Renal cortex interstitium (tissue), 11 donors: ENCODE results near the gene BET1L. TPM values are rescaled to one million over a fixed set of nuclear protein-coding genes. Genes with fewer than 3 reads are reported as not detected.
"Not testable (repeated sequence)": the region's sequence is repeated elsewhere in the genome, so short reads cannot be mapped to it uniquely, and the experiment has no call there.

ENCODE experiments used
- DNase-seq, 11 donors: peaks; one replicate each; pipeline ENCODE4 v3.0.0-alpha.2; 2013; ENCODE audit warnings: low read depth in 9 of 11, low spot score in 4 of 11; ENCODE audit errors: extremely low read depth in 1 of 11
- polyA plus RNA-seq, 3 donors: library from polyadenylated mRNA; unstranded; fragments of 120-200 nt; gene quantifications; one replicate each; pipeline ENCODE4 v1.2.1, GENCODE V29; 2013; ENCODE audit not compliant: insufficient read length in 3 of 3

BET1L gene
- polyA plus RNA-seq, 3 donors: 36.1 to 47.8 (median 46.2) TPM

DNA sequence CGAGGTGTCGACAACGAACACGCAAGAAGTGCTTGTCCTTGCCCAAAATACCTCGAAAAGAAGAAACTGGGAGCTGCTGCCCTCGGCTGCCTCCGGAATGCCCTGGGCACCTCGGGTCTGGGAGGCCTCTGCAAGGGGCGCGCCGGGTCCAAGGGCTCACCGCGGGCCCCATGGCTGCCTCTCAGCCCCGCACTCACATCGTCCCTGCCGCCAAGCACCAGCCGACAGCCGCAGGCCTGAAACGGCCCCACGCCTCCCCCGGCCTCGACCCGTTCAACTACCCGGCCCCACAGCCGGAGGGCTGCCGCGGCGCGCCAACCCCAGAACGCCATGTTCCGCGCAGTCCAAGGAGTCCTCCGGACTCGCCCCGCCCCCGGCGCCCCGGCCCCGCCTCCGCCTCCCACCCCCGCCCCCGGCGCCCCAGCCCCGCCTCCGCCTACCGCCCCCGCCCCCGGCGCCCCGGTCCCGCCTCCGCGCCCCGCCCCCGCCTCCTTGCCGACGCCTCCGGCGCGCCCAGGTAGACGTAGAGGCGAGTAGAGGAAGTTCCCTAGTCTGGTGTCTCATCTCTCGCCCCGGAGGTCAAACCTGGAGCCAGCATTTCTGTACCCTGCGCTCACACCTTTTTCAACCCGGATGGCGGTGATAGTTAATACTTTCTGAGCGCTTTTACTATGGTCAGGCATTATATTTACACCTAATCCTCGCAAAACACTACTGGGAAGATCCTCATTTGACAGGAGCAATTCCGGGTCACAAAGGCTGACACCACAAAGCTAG, 29.0 kb upstream of the BET1L start, which contains the start of gene SIRT3:
Gene SIRT3 (minus strand): TSS at position 346 of the 777 bp plus-strand sequence. CDS start 14 bp downstream, at position 332.
- peak; percentile 29 to 78 (median 71) for DNase-seq

DNA sequence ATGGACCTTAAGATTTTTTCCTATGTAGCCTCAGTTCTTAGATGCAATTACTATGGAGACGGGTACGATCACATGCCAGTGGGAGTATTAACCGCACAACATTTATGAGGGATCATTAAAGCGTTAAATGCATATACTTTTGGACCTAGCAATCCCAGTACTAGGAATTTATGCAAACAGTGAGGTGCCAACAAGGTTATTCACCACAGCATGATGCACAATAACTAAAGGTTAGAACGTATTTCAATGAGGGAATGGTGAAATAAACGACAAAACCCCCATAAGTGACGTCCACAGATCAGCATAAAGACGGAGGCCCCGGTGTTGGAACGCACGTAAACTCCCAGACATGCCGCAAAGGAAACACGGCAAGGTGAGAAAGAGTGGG, 28.4 kb upstream of the BET1L start:
- DNase-seq: peak in 5 of 11 donors; percentile 8 to 42 (median 17)

DNA sequence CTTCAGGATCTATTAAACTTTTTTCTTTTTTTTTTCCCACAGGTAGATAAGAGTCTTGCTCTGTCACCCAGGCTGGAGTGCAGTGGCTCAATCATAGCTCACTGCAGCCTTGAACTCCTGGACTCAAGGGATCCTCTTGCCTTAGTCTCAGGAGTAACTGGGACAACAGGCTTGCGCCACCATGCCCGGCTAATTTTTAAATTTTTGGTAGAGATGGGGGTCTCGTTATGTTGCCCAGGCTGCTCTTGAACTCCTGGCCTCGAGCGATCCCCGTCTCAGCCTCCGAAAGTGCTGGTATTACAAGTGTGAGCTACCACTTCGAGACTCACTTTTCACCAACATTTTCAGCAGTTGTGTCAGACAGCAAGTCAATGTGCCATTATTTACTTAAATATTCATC, 28.0 kb upstream of the BET1L start:
- DNase-seq: no peak

DNA sequence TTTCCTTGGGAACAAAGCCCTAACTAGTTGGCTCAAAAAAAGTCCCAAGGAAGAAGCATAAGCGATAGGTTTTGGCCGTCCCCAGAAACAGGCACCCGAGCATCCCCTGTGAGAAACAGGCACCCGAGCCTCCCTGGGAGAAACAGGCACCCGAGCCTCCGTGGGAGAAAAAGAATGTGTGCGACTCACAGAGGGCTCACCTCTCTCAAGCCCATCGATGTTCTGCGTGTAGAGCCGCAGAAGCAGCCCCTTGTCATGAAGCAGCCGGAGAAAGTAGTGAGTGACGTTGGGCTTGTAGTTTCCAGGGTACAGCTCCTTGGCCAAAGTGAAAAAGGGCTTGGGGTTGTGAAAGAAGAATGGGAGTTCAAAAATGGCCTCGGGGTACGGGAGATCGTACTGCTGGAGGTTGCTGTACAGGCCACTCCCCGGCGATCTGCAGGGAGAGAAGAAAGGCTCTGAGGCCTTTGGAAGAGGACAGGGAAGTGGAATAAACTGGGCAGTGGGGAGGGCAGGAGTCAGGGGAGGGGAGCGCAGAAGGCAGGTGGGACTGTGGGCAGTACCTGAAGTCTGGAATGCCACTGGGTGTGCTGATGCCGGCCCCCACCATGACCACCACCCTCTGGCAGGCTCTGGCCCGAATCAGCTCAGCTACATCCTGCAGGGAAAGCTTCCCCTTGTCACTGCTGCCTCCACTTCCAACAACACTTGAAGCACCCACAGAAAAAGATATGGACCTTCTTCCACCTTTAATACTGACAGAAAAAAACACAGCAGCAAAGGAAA, 25.8 kb upstream of the BET1L start:
- DNase-seq: no peak

DNA sequence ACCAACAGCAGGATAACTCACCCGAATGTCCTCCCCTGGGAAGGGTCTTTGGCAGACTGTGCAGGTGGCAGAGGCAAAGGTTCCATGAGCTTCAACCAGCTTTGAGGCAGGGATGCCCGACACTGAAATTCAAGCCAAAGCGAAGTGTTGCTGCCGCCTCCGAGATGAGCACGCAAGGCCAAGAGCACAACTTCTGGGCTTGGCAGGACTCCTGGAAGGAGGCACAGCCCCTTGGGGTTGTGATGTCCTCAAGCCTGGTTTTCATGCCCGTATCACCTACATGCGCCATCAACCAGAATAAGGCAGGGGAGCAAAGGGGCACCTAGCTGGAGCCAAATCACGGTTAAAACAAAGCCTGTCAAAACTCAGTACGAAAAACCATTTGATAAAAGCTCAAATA, 23.2 kb upstream of the BET1L start:
- DNase-seq: no peak

DNA sequence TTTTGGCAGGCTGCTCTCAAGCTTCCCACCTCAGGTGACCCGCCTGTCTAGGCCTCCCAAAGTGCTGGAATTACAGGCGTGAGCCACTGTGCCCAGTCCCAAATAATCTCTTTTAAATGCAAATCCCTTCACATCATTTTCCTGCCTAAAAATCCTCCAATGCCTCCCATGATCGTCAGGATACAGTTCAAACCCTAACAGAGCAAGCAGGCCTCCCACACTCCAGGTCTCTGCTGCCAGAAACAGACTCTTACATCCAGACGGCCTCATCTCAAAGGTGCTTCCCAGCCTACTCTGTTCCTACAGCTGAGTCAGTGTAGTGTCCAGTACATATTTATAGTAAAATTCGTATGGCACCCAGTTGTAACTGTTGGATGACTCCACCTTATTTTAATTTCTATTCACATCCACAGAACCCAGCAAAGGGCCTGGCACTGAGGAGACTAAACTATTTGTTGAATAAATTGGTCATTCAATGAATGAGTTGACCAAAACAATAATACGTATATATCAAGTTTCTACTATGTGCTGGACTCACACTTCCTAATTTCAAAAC, 20.7 kb upstream of the BET1L start:
- DNase-seq: no peak

DNA sequence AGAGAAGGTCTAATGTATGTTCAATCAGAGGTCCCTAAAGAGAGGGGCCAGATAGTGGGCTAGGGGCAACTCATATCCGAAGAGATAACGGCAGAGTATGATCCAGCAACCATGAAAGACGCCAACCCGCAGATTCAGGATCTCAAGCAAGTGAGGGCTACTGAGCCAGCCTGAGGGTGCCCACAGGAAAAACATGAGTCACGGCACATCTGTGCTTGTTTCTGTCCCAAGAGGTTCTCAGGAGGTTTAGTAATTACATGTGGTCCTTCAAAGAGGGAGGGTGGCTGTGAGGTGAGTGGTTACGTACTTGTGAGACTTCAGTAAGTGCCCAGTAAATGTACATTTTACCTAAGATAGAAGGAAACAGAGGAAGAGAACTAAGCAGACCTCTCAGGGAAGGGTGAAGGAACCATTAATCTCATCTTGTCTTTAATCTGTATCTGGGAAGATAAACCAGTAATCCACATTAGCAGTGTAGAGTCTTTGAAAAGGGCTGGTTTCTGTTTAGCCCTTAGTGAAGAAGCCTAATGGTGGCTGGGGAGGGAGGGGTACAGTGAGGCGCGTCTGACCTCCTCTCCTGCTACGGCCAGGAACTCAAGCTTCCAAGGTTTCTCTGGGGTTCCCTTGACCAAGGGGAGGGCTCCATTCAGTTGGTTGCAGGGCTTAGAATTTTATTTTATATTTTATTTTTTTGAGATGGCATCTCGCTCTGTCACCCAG, 18.7 kb upstream of the BET1L start:
- no peak for DNase-seq

DNA sequence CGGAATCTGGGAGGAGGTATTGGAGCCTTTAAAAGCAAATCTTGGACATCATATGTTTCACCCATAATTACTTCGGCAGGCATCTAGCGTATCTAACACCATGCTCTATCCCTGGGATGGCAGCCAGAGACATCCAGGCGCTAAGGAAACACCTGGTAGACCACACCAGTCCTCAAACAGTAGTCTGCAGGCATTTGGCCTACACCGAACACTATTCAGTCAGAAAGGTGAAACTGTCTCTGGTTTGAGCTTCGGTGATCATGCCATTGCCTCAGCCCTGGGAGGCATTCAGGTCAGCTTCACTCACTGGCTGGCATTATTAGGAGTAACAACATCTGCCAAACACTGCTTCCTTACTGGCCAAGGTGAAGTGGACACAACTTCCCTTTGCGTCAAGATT, 17.2 kb upstream of the BET1L start:
- no peak for DNase-seq

DNA sequence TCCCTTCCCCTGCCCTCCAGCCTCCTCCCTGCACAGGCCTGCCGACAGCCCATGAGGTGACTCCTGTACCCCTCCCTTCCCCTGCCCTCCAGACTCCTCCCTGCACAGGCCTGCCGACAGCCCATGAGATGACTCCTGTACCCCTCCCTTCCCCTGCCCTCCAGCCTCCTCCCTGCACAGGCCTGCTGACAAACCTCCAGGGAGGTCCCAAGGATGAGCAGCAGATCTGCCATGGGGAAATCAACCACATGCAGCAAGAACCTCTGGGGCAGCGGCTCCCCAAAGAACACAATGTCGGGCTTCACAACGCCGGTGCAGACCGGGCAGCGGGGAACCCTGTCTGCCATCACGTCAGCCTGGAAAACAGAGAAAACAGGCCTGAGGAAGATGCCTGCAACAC, 16.7 kb upstream of the BET1L start:
- DNase-seq: no peak

DNA sequence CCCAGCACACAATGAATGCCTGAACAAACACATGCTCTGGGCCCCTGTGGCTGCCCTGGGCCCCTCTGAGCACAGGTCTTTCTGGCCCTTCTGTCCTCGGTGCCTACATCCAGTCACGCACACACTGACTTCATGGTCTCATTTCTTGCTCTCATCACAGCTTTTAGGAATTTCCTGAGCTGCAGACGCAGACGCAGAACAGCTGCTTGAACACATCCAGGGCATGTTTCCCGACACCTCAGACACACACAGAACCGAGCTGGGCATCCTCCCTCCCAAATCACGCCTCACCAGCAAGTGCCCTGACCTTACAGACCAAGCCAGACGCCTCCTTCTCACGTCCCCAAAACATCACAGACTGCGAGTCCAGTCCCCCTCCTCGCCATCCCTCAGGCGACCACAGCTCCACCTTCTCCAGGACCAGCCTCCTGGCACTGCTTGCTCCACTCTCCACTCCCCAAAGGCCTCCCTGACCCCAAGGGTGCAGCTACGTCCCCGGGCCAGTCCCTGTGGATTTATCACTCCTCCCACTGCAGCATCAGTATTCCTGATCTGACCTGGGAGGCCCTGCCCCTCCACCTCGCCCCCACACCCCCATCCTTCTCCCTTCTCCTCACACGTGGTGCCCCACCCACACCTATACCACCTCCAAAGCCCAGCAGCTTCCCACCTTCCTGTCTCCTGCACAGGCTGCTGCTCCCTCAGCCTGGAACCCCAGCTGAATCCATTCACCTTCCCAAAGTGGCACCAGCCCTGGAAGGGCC, 16.0 kb upstream of the BET1L start:
- no peak for DNase-seq

DNA sequence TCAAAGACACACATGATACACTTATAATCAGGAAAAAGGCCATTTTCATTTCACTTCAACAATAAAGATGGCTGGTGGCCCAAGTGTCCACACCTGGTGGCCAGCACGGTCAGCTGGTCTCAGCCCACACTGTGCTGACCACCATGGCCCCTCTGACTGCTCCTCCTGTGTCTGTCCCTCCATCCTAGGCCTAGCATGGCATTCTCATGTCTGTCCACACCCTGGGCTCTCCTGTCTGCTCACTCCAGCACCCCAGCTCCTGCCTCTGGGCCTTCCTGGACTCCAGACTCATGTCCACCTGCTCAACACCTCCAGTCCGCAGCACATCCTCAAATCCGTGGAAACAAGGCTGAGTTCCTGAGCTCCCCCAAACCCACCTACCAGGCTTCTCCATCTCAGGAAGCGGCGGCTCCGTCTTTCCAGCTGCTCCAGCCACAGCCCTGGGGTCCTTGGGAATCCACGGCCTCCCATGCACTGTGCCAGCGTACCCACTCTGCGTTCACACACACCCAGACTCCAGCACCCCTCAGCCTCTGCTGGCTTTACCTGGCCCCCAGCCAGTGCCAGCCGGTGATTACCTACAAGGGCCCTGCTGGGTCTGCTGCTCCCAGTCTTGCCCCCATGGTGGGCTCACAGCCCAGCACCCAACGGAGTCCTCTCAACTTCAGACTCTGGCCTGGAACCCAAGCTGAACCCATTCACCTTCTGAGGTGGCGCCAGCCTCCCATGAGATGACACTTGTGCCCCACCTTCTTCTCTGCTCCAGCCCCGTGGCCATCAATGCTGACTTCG, 15.0 kb upstream of the BET1L start:
- DNase-seq: no peak

DNA sequence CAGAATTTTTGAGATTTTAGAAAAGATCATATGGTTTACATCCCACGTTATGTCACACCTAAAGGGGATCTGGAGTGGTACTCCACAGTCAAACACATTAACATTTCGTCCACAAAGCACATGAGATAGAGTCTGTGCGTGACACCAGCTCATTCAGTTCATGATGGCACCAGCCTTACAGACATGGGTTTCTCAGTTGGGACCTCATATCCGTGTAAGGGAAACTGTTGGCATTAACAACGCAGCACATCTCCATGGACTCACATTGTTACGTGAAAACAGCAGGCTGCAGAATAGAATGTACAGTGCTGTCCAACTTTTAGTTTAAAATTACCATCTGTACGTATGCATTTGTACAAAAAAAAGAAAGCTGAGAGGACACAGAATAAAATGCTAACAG, 14.3 kb upstream of the BET1L start:
- no peak for DNase-seq

DNA sequence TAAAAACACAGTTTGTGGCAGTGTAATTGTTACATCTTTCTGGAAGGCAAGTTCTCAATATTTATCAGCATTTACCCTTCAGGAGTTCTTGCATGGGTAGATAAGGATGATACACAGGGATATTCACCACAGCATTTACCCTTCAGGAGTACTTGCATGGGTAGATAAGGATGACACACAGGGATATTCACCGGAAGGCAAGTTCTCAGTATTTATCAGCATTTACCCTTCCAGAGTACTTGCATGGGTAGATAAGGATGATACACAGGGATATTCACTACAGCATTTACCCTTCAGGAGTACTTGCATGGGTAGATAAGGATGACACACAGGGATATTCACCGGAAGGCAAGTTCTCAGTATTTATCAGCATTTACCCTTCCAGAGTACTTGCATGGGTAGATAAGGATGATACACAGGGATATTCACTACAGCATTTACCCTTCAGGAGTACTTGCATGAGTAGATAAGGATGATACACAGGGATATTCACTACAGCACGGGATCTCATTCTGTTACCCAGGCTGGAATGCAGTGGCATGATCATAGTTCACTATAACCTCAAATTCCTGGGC, 13.5 kb upstream of the BET1L start:
- DNase-seq: not testable (repeated sequence)

DNA sequence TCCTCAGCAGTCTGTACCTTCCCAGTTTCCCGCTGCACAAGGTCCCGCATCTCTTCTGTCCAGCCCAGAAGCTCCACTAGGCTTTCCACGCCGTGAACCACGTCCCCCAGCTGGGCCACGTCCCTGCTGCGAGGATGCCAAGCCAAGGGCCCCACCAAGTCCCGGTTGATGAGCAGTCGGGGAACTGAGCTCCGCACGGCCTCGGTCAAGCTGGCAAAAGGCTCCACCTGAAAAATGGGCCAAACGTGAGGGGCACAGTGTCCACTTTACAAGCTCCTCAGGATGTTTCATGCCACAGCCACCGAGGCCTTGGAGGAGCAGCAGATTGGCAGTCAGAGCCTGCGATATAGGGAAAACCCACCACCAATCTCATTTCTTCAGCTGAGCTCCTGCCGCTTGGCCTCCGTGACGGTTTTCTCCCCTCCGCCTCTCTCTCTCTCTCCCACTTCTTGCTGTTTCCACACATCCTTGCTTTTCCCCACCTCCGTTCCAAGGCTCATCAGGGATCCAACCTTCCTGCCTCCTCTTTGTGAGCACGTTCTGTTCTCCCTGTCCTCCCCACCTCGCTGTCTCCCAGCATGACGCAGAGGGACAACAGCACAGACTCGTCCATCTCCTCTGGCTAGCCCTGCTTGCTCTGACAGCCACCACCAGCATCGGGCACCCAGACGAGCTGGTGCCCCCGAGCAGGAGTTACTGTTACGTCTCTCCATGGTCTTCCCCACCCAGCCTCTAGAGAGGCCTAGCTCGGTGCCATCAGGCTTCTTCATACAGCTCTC, 11.8 kb upstream of the BET1L start:
- DNase-seq: no peak

DNA sequence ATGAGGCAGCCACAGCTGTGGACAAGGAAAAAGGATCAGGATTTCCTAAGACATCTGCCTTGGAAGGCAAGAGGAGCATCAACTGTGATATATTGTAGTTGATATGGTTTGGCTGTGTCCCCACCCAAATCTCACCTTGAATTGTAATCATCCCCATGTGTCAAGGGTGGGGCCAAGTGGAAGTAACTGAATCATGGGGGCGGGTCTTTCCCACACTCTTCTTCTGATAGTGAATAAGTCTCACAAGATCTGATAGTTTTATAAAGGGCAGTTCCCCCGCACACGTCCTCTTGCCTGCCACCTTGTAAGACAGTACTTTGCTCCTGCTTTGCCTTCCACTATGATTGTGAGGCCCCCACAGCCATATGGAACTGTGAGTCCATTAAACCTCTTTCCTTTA, 10.5 kb upstream of the BET1L start:
- DNase-seq: no peak

DNA sequence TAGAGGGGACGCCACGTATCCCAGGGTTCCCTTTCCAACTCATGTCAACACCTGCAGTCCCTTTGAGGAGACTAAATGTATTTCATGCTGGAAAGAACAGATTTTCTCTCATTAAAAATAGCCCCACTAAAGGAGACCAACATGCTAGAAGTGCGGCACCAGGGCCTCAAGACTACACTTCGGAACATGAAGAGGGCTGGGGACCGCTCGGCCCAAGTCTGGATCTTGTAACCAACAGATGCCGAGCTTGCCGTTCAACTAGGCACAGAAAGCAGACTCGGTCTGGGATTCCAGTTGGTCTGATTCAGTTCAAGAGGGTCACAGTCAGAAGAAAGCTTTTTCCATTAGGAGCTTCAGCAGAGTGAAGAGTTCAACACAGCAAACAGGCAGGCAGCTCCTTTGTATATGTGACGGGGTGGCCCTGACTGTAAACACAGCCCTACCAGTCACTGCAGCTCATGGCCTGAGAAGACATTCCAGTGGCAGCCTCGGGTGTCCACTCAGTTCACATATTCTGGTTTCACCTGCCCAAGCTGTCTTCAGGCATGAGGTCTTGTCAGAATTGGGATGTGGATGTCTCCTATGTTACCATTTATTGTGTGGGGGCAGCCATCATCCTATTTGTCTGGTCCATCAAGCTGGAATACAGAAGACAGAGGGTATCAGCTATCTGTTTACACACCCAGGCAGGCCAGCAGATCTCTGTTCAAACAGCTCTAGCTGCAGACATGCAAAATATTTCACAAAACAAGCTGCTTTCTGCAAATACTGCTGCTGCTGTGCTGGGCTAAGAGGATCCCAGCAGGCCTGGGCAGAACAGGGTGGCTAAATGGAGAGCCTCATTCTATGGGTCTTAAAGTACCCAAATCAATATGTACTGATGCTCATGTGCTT, 9.1 kb upstream of the BET1L start:
- DNase-seq: no peak
